HepG2 (cell line): ENCODE data around the gene TMEM269. TPM values are rescaled to one million over a fixed set of nuclear protein-coding genes. Genes with fewer than 3 reads are reported as not detected.

Source experiments
- EED ChIP-seq: sonication (generic); formaldehyde crosslinking; IDR thresholded peaks from 2 replicates; pipeline ENCODE4 v1.5.0; 2020; ENCODE audit warnings: mild to moderate bottlenecking, missing genetic modification reagents
- HNF1A ChIP-seq, 2 experiments: sonication (generic) in 1 of 2; formaldehyde crosslinking in 1 of 2; IDR thresholded peaks; 2 replicates each; pipeline versions ENCODE4 v1.4.0 to v1.6.1; 2016 to 2020; ENCODE audit warnings: borderline replicate concordance in 1 of 2, low read depth in 1 of 2, mild to moderate bottlenecking in 1 of 2, missing genetic modification reagents in 1 of 2
- KAT8 ChIP-seq: IDR thresholded peaks from 2 replicates; pipeline ENCODE4 v1.6.1; 2016; ENCODE audit warnings: missing genetic modification reagents, missing compliant biosample characterization
- TAF1 ChIP-seq: sonication (generic); formaldehyde crosslinking; IDR thresholded peaks from 2 replicates; pipeline ENCODE4 v1.4.0; 2020; ENCODE audit warnings: missing genetic modification reagents
- ZFP91 ChIP-seq: sonication (generic); formaldehyde crosslinking; IDR thresholded peaks from 2 replicates; pipeline ENCODE4 v1.9.0; 2022; ENCODE audit warnings: missing genetic modification reagents, mild to moderate bottlenecking, borderline replicate concordance
- ZNF354B ChIP-seq: sonication (generic); formaldehyde crosslinking; IDR thresholded peaks from 2 replicates; pipeline ENCODE4 v1.8.0; 2022; ENCODE audit warnings: mild to moderate bottlenecking, missing genetic modification reagents
- polyA plus RNA-seq, 8 experiments: library from polyadenylated mRNA; depleted of rRNA in 3 of 8; stranded (reverse) in 7 of 8; unstranded in 1 of 8; fragments of >200 nt; fragmentation: Illumina TruSeq in 4 of 8; extraction: Trizol in 4 of 8; gene quantifications; 2 replicates each; pipeline versions ENCODE4 v1.2.1 to v1.2.3, GENCODE V29; 2011 to 2016; ENCODE audit warnings: low read depth in 4 of 8, missing spikeins in 1 of 8, mixed read lengths in 1 of 8; ENCODE audit not compliant: insufficient read depth in 1 of 8
- total RNA-seq, 5 experiments: library from RNA; depleted of rRNA; stranded (reverse); fragments of >200 nt; fragmentation: Illumina TruSeq; extraction: Trizol; gene quantifications; 2 replicates each; pipeline ENCODE4 v1.2.3, GENCODE V29; 2016; ENCODE audit warnings: low read depth in 1 of 5
- TF ChIP-seq, protein P1 (sequence below): sonication (generic); formaldehyde crosslinking; IDR thresholded peaks from 2 replicates; pipeline ENCODE4 v1.5.0; 2020; ENCODE audit warnings: mild to moderate bottlenecking, missing genetic modification reagents

The TMEM269 gene
- total and polyA plus RNA-seq, 2 of the 13 experiments (the other 11 are each of a cell fraction or from before 2014, with no cell fraction given), result 0.15 to 0.21 TPM

- TF ChIP-seq, protein P1, sequence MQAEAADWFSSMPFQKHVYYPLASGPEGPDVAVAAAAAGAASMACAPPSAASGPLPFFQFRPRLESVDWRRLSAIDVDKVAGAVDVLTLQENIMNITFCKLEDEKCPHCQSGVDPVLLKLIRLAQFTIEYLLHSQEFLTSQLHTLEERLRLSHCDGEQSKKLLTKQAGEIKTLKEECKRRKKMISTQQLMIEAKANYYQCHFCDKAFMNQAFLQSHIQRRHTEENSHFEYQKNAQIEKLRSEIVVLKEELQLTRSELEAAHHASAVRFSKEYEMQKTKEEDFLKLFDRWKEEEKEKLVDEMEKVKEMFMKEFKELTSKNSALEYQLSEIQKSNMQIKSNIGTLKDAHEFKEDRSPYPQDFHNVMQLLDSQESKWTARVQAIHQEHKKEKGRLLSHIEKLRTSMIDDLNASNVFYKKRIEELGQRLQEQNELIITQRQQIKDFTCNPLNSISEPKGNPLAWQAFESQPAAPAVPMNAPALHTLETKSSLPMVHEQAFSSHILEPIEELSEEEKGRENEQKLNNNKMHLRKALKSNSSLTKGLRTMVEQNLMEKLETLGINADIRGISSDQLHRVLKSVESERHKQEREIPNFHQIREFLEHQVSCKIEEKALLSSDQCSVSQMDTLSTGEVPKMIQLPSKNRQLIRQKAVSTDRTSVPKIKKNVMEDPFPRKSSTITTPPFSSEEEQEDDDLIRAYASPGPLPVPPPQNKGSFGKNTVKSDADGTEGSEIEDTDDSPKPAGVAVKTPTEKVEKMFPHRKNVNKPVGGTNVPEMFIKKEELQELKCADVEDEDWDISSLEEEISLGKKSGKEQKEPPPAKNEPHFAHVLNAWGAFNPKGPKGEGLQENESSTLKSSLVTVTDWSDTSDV (CRISPR knock-in tag), result no peak
- TF ChIP-seq TAF1 (CRISPR knock-in tag) (no peak), ZNF354B (no peak), KAT8 (CRISPR knock-in tag) (no peak), EED (CRISPR knock-in tag) (no peak), HNF1A (IDR thresholded peaks at IDR 0.05; ENCODE audit: low read depth) (no peak), HNF1A (CRISPR knock-in tag; IDR thresholded peaks at IDR 0.05; ENCODE audit: borderline replicate concordance) (no peak), ZFP91 (CRISPR knock-in tag) (no peak)
- TF ChIP-seq, all 625 proteins: peak for 9
Observed at GRCh38 chr1:42740851-42741580, 43.8 kb upstream of the TMEM269 start (continued).
